Lower leg skin (tissue), 3 donors: ENCODE results near the gene CCDC33.
"Not testable (repeated sequence)": the region's sequence is repeated elsewhere in the genome, so short reads cannot be mapped to it uniquely, and the experiment has no call there.

Source experiments
- POLR2A ChIP-seq, 2 donors: fragments of 450-650 bp; IDR thresholded peaks; one replicate each; pipeline ENCODE4 v1.6.1; 2016 to 2017; ENCODE audit warnings: antibody characterized with exemption in 2 of 2, mild to moderate bottlenecking in 1 of 2, moderate library complexity in 1 of 2
- TF ChIP-seq, protein P1 (sequence below), 3 donors: fragments of 450-650 bp; IDR thresholded peaks; one replicate each; pipeline ENCODE4 v1.5.1; 2016; ENCODE audit warnings: antibody characterized with exemption in 3 of 3, mild to moderate bottlenecking in 3 of 3, moderate library complexity in 2 of 3

GRCh38 chr15:74360855-74361254, 124.7 kb downstream of the CCDC33 start:
- TF ChIP-seq, protein P1, sequence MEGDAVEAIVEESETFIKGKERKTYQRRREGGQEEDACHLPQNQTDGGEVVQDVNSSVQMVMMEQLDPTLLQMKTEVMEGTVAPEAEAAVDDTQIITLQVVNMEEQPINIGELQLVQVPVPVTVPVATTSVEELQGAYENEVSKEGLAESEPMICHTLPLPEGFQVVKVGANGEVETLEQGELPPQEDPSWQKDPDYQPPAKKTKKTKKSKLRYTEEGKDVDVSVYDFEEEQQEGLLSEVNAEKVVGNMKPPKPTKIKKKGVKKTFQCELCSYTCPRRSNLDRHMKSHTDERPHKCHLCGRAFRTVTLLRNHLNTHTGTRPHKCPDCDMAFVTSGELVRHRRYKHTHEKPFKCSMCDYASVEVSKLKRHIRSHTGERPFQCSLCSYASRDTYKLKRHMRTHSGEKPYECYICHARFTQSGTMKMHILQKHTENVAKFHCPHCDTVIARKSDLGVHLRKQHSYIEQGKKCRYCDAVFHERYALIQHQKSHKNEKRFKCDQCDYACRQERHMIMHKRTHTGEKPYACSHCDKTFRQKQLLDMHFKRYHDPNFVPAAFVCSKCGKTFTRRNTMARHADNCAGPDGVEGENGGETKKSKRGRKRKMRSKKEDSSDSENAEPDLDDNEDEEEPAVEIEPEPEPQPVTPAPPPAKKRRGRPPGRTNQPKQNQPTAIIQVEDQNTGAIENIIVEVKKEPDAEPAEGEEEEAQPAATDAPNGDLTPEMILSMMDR (IDR thresholded peaks at IDR 0.05): not testable (repeated sequence)
- TF ChIP-seq POLR2A (IDR thresholded peaks at IDR 0.05): not testable (repeated sequence)
